ENCODE data around the gene BANP.
"Not testable (repeated sequence)": the region's sequence is repeated elsewhere in the genome, so short reads cannot be mapped to it uniquely, and the experiment has no call there.

Gene BANP

DNA sequence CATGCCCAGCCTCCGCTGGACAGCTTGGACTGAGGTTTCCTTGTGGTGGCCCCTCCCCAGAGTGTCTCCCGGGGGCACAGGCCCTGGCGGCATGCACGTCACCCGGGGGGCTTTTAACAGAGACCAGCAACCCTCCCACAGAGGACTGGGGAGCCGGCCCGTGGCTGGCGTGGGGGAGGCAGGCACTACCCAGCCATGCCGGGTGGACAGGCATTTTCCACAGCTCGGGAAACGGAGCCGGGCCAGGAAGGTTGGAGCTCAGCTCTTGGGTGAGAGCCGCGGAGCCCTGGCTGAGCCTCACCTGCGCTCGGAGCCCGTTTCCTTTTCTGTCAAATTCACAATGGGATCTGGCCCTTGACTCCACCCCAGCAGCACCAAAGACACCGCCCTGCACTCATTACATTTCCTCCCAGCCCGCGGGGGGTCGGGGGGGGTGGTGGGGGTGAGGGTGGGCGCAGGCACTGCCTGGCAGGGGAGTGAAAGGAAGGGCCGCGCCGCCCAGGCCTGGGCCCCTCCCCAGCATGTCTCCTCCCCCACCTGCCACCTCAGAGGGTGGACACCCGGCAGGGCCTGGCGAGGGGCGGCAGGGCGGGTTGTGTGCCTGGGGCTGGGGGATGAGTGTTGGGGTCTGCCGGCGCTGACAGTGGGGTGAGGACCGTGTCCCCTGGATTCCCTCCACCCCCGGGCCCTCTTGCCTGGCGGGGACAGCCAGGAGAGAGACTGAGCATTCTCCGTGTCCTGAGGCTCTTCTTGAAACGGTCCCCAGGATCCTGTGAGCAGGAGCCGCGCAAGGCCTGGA lies 139.3 kb downstream of the BANP start:
- H3K27ac ChIP-seq: not testable (repeated sequence)

- H3K27ac ChIP-seq: not testable (repeated sequence)
These were observed 140.2 kb downstream of the BANP start for GRCh38 chr16:88091221-88091971.

DNA sequence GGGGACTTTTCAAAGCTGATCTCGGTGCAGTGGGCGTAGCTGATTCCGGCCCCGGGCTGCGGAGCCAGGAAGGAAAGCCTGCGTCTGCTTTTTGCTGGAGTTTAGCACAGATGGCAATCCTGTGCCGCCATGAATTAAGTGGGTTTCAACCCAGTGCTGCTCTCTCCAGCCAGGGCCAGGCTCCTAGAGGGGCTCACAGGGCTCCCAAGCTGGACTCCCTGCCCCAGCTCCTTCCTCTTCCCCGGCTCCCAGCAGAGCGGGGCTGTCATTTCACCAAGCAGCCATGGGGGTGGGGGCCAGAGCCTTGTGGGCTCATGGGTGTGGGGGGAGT lies 140.7 kb downstream of the BANP start:
- H3K27ac ChIP-seq: not testable (repeated sequence)

- not testable (repeated sequence) for H3K27ac ChIP-seq
These were observed 141.7 kb downstream of the BANP start for GRCh38 chr16:88092791-88093555.

DNA sequence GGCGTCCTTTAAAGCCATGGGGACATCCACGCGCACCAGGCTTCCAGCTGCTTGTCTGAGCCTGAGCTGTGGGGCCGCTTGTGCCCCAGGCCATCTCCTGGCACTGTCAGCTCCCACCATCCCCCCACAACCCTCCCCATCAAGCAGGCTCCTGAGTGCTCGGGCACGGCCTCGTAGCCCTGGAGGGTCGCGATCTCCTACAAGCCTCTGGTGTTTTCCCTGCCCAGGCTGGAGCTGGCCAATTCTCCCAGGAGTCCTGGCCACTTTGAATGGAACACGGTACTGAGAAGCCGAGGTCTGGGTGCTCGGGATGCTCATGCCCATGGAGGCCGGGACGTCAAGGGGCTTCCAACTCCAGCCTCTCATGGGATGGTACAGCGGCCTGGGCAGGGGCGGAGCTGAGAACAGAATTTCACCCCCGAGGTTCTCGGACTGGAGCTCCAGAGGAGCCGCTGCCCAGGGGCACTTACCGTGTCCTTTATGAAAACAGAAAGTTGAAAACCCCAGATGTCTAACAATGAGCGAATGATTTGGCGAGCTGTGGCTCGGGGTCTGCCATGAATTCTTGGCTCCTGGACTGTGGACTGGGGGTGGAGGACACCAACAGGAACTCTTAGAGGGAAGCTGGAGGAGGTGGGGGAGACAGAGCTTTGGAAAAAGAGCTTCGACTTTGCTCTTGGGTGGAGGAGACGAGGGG lies 142.5 kb downstream of the BANP start:
- not testable (repeated sequence) for H3K27ac ChIP-seq

DNA sequence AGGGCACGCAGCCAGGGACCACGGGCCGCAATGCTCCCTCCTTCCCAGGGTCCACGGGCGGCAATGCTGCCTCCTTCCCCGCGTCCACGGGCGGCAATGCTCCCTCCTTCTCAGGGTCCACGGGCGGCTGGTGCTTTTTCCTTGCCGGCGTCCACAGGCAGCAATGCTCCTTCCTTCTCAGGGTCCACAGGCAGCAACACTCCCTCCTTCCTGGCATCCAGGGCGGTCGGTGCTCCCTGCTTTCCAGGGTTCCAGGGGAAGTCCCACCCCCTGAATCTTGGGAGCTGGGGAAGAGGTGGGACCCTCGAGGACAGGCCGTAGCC lies 143.0 kb downstream of the BANP start:
- not testable (repeated sequence) for H3K27ac ChIP-seq

DNA sequence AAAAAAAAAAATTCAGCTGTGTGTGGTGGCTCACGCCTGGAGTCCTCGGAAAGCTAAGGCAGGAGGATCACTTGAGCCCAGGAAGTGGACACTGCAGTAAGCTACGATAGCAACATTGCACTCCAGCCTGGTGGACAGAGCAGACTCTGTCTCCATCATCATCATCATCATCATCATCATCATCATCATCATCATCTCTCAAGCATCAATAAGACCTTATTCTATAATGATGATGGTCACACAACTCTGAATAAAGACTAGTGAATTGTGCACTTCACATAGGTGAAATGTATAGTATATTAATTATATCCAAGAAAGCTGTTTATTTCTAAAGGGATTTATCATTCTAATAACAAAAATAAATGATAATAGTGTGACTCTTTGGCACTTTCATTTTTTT lies 143.7 kb downstream of the BANP start:
- not testable (repeated sequence) for H3K27ac ChIP-seq

- H3K27ac ChIP-seq: not testable (repeated sequence)
These were observed 145.4 kb downstream of the BANP start for GRCh38 chr16:88096659-88097058.

DNA sequence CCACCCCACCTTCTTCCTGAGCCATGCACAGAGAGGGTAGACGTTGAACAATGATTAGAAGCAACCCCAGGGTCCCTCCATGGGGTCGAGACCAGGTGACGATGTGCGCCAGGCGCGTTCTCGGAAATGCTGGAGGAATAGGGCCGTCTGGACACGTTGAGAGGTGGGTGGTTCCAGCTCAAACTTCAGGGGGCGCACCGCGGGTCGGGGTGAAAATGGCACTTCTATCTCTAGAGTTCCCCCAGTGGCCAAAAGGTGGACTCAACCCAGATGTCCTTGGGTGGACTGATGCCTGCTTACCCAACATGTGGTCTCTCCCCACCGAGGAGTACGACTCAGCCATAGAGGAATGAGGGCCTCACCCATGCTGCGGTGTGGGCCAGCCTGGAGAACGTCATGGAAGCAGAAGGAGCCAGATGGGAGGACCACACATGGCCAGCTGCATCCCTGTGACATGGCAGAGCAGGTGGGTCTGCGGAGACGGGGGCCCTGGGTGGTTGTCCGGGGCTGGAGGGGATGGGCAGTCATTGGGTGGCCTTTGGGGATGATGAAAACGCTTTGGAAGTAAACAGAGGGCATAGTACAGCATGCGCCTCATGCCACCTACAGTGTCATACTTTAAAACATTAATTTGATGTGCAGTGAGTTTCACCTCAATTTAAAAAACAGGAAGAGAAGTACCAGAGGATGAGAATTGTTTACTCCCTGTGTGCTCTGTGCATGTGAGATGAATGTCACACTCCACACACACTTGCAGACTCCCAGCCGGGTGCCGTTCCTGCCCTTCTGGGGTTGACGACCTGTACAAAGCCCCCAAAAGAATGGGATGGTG lies 147.7 kb downstream of the BANP start:
- H3K27ac ChIP-seq: not testable (repeated sequence)

- TF ChIP-seq CTCF (conservative IDR thresholded peaks at IDR 0.05): no peak
- no peak overlapping the region for H3K27ac ChIP-seq
These were observed 148.3 kb downstream of the BANP start for GRCh38 chr16:88099563-88099890.

GRCh38 chr16:88099956-88100355 lies 148.7 kb downstream of the BANP start:
- H3K27ac ChIP-seq: not testable (repeated sequence)

DNA sequence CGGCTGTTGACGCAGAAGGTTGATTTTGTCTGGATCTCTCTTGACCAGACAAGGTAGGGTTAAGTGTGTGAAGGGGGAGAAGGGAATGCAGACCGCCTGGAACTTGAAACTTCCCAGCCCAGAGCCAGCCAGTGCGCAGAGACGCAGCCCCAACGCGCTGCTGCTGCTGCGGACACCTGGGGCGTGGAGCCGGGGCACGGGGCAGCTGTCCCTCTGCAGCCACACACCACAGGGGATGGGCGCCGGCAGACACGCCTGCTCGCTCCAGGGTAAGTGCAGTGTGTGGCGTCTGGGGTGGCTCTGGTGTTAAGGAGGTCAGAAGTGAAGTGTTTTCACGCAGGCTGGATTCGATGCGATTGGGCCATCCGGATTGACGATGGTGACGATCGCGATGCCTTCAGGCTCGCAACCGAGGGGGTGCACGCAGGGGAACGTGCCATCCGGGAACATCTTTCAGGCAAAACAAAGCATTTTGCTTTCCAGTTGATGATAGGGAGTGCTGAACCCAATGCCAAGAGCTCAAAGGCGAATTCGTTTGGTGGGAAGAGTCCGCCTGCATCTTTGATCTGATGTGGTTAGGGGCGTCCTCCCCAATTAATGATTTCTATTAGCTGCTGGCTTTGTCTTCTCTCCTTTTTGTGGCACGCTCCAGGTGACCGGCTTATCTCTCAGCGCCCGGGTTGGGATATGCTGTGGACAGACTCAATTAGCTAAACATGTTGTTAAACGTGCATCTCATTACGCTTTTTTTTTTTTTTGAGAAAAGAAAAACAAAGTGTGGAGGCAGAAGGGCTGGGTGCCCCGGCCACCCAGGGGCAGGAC lies 149.8 kb downstream of the BANP start:
- not testable (repeated sequence) for H3K27ac ChIP-seq

DNA sequence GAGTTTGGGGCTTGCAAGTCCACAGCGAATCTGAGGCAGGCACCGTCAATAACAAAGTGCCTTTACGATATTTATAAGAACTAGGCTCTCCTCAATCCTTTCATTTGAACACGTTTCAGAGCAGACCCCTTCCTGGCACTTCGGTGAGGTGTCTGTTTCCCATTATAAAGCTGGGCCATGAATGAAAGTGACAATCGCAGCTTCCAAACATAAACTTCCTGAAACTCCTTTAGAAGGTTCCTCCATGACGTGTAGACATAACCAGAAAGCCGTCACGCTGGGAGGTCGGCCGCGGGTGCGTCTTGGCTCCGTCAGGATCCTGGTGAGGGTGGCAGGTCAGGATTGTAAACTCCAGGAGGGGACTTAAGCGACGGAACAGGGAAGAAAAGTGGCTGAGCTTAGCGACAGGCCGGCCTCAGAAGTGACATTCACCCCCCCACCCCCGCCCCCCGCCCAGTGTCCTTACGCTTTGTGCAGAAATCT lies 150.4 kb downstream of the BANP start:
- H3K27ac ChIP-seq: not testable (repeated sequence)

All from VCaP (cell line).